HG03520 (cell line): ENCODE results near the gene ZBTB47.

Experiments used
- ATAC-seq: cut with Tn5 transposase; IDR thresholded peaks from one replicate; pipeline ENCODE4 v1.9.1; 2021; ENCODE audit warnings: mild to moderate bottlenecking, moderate library complexity; ENCODE audit not compliant: unreplicated experiment

The ZBTB47 gene

DNA sequence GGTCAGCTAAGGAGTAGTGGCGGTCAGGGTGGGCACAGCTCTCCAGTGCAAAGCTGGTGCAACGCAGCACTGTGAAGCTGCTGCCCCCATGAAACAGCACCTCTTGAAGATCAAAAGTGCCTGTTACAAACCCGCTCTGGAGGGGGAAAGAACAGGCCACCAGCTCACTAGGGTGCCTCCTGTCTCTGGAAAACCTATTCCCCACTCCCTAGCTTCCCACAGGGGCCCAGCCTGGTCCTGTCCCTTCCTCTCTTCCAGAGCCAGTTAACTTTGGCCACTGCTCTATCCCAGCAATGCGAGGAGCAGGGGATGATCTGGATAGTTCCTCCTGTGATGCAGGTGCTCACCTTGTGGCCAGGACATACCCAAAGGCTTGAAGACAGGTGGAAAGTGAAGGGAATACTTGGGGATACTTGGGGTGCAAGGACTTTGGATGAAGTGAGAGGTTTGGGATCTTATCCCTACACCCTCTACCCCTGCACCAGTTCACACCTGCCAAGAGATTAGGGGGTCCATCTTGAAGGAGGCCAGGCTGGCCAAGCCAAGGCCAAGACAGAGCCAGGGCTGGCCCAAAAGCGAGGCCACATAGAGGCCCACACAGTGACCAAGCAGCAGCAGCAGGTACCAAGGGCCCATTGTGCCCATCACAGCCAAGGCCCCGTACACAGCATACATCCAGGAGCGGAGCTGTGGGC lies 44.9 kb downstream of the ZBTB47 start:
- no peak for ATAC-seq

DNA sequence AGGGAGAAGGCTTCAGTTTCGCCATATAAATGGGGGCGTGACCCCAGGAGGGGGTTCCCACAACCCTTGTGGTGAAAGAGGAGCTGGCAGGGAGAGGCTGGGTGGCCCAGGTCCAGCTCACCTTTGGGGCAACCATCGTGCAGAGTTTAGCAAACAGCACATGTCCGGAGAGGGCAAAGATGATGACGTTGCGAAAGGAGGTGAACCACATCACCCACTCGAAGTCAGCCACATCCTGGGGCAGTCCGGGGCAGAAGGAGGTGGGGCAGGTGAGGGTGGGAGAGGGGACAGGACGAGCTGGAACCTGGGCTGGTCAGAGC lies 45.4 kb downstream of the ZBTB47 start:
- no peak for ATAC-seq

DNA sequence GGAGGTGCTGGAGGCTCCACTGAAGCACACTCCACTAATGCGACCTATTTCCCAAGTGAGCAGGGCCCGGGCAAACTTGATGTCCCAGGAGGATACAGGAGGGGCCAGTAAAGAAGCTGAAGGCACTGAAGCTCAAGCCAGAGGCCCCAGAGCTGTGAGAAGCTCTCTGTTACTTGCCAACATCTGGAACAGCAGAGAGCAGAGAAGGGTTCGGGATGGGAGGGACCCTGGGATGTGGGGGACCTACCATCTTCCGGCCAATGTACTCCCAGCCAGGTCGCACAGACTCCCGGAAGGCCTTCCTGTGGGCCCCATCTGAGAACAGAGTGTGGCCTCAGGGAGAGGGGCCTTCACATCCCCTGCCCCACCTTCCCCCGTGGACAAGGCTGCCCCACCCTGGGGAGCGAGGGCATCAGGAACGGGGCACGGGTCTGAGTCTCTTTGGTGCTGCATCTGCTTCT lies 46.0 kb downstream of the ZBTB47 start:
- no peak for ATAC-seq

DNA sequence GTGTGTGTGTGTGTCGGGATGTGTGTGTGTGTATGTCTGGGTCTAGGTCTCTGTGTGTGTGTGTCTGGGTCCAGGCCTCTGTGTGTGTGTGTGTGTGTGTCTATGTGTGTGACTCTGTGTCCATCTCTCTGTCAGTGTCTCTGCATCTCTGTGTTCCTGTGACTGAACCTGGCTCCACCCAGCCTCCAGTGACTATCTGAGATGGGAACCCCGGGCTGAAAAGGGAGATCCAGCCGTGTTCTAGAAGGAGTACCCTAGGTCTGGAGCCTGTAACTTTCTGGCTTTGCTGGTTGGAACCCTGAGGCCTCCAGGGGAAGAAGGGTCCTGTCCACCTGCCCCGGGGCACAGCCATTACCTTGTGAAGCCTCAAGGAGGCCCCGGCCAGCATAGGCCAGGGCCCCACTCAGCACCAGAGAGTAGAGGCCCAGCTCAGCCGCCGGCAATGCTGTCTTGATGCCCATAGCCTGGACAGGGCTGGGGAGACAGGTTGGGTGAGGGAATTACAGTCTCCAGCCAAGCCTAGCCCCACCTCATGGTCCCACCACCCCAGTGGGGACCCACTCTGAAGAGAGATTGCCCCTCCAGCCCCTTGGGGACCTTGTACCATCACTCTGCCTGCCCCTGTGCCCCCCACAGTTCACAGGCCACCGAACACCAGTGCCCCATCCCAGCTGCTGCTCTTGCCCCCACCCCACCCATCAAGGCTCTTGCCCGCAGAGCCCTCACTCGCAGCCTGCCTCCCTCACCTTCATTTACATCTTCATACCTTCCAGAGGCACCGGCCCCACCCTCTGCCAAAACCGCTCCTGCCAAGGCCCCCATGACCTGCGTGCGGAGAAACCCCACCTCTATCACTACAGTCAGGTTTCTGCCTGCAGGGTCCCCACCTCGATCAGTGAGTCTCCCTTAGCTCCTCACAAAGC lies 47.1 kb downstream of the ZBTB47 start:
- ATAC-seq, result no peak

DNA sequence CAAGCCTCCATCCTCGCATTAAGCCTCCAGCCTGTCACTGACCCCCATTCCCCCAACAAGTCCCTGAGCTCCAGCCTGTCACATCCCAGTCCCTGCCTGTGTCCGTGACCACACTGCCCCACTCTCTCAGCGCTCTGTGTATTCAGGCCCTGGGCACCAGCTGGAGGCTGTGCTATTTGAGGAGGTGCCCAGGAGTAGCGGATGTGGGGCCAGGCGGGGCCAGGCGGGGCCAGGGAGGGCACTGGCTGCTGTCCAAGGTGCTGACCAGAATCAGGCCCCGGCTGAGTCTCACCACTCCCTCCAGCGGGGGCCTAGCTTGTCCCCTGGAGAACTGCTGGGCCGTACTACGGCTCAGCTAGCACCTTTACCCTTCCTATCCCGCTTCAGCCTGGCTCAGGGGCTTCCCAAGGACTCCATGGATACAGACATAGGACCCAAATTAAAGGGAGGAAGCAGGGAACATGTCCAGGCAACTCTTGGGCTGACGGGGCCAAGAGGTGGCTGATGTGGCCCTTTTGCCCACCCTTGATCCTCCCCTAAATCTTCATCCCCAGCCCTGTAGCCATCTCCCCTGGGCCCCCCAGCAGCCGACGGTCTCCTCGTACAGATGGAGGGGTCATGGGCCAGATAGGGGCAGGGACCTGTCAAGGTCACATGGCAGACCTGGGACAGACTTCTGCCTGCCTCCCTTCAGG lies 48.0 kb downstream of the ZBTB47 start:
- no peak for ATAC-seq

DNA sequence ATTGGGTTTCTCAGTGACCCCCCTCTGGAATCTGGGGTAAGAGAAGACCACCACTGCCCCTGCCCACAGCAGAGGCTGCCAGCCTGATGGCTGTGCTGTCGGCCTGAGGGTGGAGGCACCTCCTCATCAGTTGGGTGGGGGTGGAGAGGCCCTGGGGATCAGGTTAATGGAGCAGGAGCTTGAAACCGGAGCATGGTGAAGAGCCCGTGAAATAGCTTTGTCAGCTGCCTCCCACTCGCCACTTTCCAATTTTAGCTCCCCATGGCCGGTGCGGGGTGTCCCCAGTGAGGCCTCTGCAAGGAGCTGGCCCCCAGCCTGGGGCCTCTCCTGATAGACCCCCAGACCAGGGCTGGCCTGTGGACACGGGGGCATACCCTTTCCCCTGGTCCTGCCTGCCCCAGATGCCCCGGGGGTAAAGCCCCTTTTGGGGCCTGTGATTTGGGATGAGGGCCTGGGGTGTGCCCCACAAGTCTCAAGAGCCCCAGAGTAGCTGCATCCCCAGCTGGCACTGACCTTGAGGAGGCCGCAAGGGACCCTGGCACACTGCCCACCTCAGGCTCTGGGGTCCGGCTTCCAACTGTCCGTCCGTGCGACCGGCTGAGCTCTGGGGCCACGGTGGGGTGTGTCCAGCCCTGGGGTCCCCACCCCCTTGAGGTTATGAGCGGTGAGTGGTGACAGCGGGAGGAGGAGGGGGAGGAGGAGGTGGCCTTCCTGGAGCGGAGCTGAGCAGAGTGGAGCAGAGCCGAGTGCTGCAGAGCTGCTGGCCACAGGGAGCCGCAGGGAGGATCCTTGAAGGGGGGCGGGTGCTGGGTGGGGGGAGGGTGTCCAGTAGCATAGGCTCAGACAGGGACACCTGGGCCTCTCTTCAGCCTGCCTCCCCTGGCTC lies 48.8 kb downstream of the ZBTB47 start, which contains the start of gene HHATL:
TSS of gene HHATL (minus strand) at position 733 of the 886 bp plus-strand sequence. CDS start 1,972 bp downstream, outside the sequence.
- no peak for ATAC-seq

DNA sequence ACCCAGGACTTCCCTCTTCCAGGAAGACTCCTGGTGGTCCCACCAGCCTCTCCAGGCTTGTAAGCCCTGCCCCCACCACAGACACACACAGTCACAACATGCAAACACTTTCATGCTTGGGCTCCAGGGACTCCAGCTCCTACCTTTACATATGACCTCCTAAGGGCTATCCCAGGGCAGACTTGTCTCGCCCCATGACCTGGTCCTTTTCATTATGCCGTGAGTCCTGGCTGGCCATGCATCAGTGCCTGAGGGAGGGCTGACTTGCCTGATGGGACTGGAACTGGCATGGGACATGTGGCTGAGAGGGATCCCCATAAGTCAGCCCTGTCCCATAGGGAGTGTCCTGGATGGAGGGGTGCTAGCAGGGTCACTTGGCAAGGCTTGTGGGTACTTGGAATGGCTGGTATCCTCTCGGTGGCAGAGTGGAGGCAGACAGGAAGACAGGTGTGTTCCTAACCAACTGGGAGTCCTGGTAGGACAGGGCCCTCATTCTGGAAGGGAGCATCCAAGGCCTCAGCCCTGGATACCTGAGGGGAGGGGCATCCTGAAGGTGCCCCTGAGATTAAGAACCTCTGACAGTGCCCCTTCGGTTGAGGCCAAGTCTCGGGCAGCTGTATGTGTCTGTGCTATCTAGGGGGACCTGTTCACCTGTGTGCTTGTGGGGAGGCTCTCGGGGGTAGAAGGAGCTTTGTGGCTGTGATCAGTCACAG lies 49.6 kb downstream of the ZBTB47 start:
- ATAC-seq, result no peak

DNA sequence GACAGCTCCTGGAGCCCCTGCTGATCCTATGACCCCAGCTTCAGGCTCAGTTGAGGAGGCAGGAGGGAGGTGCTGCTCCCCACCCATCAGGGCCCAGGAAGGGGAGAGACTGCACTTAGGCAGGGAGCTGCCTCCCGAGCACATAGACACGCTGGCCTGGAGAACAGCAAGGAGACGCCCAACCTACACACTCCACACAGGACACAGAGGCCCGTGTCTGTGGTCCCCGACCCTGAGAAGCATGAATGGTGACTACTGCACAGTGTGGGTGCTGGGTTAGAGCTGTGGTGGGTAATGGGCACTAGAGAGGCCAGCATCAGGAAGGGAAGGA lies 50.2 kb downstream of the ZBTB47 start:
- no peak for ATAC-seq

DNA sequence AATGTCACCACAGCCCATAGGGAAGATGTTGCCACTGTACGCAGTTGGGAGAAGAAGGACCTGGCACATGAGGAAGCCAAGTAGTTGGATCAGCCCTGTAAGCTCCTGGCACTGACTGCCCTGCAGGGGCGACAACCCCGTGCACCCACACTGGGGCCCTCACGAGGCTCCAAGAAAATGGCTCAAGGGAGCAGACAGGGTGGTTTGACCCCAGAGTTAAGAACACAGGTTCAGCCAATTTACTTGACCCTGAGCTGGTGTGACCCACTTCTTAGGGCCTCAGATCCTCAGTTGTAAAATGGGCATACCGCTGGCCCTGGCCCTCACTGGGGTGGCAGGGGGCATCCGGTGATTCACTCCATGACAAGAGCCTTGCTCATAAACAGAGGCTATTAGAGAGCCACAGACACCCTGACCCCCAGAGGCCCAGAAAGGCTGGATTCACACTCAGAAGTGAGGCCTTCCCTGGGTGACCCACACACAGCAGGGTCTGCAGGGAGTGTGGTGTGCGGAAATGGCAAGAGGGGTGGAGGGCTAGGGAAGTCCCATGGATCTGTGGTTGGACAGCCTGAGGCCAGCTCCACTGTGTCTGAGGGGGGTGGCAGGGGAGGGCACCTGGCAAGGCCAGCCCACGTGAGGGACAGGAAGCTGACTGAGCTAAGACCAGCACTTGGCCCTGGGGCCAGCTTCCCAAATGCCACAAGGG lies 50.8 kb downstream of the ZBTB47 start:
- no peak for ATAC-seq

DNA sequence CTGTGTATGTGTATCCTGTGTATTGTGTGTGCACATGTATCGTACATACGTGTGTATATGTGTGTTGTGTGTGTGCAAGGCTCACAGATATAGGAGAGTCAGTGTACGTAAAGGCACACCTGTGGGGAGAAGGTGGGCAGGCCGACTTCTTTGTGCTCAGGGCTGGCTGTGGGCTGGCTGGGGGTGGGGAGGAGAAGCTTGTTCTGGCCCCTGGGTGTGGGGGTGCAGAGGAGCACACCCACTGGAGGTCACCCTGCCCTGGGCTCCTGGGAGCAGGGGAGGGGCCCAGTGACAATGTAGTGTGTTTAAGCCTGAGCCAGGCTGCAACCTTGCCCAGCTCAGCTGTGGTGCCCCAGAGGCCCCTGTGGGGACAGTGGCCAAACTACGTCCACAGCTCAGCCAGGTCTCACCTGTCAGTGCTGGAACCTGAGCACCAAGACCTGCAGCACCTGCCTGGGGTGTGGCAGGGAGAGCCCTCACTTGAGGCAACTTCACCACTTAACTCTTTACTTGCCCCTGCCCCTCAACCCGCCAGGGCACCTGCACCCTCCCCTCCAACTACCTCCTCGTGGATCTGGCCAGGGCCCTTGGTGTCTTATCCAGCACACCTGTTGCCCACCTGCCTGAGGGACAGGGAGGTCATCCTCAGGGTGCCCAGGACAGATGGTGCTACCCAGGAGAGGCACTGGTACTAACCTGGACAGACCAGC lies 51.7 kb downstream of the ZBTB47 start:
- no peak for ATAC-seq

DNA sequence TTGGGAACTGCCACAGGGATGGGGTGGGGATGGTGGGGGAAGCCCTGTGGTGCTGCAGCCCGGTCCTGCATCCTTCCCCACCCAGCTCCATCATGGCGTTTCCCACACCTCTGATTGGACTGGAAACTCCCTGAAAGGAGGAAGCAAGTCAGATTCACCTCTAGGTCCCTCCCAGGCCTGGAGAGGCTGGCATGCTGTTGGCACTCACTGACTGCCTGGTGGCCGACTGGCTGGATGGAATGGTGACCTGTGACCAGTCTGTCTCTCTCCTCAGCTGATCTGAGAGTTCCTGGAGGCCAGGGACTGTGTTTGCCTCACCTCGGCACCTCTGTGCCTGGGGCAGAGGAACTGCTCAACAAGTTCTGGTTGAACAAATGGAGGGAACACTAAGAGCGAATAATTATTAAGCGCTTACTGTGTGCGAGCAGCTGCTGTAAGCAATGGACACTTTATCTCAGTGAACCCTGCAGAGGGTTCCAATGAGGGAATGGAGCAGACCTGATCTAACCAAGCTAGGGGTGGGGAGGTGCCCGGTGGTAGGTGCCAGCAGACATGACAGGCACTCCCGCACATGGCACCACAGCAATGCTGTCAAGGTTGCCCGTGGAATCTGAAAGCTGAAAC lies 52.6 kb downstream of the ZBTB47 start:
- ATAC-seq, result no peak

DNA sequence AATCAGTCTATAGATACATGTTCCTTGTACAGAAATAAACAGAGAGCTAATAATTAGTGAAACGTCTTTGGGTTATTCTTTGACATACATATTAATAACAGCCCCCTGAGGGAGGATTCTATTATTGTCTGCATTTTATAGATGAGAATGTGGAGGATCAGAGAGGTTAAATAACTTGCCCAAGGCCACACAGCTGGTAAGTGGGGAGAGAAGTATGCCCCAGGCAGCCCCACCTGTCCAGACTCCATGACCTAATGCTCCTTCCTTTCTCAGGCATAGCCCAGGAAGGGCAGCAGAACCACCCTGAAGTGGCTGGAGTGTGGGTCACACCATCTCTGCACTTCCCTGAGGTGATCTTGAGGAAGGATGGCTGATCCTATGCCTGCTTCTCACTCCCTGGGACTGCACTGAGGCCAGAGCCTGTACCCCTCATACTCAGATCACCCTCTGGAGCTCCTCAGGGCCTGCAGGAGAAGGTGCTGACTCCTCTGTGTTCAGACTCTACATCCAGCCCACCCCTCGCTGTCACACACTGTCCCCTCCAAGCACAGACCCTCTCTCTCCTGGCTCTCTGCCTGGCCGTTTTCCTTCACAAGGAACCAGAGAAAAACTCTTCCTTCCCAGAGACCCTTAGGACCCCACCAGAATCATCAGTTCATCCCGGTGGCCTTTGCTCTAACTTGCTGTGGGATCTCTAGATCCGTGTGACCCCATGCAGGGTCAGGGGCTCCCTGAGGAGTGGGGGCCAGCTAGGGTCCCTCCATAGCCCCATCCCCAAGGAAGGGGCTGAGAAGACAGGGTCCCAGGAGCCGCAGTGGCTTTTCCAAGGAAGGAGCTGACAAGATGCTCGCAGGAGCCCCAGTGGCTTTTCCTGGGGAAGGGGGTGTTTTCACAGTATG lies 53.5 kb downstream of the ZBTB47 start:
- no peak for ATAC-seq

DNA sequence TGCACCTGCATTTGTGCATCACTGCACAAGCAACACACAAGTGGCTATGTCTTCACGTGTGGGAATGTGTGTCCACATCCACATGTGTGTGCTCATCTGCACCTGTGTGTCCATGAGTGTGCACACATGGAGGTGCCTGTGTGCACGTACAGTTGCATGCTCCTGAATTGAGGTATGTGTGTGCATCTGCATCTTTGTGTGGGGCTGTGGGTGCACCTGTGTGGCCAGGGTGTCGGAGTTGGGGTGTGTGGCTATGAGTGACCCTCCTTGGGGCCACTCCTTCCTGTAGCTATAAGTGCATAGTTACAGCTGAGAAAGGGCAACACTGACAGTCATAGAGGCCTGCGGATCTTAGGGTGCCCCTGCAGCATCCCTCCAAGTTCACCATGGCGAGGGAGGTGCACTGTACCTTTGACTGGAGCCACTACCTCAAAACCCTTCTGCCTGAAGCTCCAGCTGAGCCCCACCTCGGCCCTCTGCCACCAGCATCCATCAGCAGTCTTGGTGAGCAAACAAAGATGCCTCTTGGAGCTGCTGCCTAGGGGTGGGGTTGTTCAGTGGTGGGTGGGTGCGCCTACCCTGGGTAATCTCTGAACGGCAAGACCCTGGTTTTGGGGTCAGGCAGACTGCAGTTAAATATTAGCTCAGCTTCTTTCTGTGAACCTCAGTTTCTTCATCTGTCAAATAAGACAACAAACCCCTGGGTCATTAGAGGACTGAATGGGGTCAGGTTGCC lies 54.3 kb downstream of the ZBTB47 start:
- ATAC-seq, result no peak

DNA sequence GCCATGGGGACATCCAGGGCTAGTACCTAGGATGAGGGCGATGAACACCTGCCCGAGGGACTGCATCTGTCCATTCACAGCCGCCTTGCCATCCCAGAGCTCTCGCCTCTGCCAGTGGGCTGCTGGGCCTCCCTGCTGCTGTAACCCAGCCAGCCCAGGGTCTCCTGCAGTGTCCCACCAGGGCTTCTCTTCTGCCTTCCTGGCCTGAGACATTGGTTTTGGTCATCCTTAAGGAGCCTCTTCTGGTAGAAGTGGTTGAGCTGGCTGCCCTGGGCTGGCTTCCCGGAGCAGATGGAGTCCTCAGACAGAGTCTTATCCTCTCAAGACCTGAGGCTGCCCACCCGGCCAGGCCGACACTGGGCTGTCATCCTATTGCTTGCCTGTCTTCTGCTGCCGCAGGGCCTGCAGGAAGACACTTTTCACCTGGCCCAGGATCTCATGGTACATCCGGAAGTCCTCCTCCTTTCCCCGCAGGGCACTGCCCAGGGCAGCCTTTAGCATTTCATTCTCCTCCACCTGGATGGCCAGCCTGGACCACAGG lies 55.2 kb downstream of the ZBTB47 start:
- no peak for ATAC-seq

DNA sequence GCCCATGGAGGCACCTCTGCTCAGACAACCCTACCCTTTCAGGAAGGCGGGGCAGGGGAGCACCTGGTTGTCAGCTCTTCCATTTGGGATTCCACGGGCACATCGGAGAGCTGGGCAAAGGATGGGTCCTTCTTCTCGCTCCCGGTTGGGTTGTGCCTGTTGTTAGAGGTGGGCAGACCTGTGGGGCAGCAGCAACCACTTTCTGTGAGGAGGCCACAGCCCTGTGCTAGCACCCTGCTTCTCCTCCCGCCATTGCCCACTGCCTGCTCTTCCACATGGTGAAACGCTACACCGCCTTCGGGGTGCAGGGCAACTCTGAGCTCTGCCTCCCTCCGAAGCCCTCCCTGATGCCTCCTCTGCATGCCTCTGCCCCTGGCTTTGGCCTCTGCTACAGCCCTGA lies 56.1 kb downstream of the ZBTB47 start:
- ATAC-seq, result no peak

DNA sequence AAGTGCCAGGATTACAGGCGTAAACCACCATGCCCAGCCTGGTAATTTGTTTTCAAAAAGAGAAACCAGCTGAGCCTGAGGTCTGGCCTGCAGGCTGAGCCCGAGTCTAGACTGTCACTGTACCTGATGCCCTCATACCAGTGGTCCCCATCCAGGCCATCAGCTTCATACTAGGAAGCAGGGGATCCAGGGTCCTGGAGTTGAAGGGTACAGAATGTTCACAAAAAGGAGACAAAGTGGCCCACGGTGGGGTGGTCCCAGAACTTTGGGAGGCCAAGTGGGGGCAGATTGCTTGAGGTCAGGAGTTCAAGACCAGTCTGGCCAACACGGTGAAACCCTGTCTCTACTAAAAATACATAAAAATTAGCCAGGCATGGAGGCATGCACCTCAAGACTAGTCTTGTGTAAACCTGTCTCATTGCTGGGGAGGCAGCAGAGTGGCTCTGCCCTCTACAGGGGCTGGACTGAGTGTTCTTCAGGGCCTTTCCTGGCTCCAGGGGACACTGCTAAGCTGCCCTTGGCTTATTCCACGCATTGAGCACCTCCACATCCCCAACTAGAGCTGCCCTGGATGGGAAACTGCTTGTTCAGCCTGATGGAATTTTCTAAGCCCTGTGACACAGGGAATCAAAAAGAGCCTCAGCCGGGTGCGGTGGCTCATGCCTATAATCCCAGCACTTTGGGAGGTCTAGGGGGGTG lies 57.0 kb downstream of the ZBTB47 start:
- ATAC-seq, result no peak
